ENCODE data around the gene FBXO3.

FBXO3 gene

GRCh38 chr11:33700063-33700501, 74.2 kb downstream of the FBXO3 start:
- no peak for DNase-seq

- no peak for DNase-seq
These were observed 74.7 kb downstream of the FBXO3 start for GRCh38 chr11:33699515-33700062.

- DNase-seq, result no peak
These were observed 75.4 kb downstream of the FBXO3 start for GRCh38 chr11:33698921-33699320.

- DNase-seq, result no peak
These were observed 76.3 kb downstream of the FBXO3 start for GRCh38 chr11:33697997-33698396.

- no peak for DNase-seq
These were observed 77.2 kb downstream of the FBXO3 start for GRCh38 chr11:33696931-33697638.

- no peak for DNase-seq
These were observed 77.9 kb downstream of the FBXO3 start for GRCh38 chr11:33696411-33696810.

- DNase-seq, result no peak
These were observed 79.2 kb downstream of the FBXO3 start for GRCh38 chr11:33695051-33695566.

GRCh38 chr11:33694346-33695050, 79.8 kb downstream of the FBXO3 start:
- DNase-seq, result no peak

GRCh38 chr11:33692541-33692940, 81.8 kb downstream of the FBXO3 start:
- DNase-seq, result no peak

GRCh38 chr11:33692013-33692504, 82.3 kb downstream of the FBXO3 start:
- peak; percentile 61 for DNase-seq

- DNase-seq, result no peak
These were observed 83.1 kb downstream of the FBXO3 start for GRCh38 chr11:33691066-33691864.

Data from NCI-H2107 (cell line).